IMR-90 (cell line): ENCODE measurements around the gene SLC15A1. TPM values are rescaled to one million over a fixed set of nuclear protein-coding genes. Genes with fewer than 3 reads are reported as not detected.

Experiments
- ATAC-seq: fragments of 200-7000 bp; cut with Tn5 transposase; 2 replicates; pipeline ENCODE4 v1.9.1; 2020; ENCODE audit warnings: low read depth, mild to moderate bottlenecking, moderate library complexity
- BruUV-seq: library from RNA; stranded (reverse); fragments of 400-500 nt; replicated peaks from 2 replicates; lab custom pipeline; 2021; lab: Mats Ljungman, UMichigan
- CTCF ChIA-PET: fragments of 300-600 bp; formaldehyde crosslinking; extraction: SDS; loops from one replicate; lab custom pipeline; 2021; ENCODE audit warnings: antibody characterized with exemption; lab: Yijun Ruan, JAX
- POLR2A ChIA-PET: fragments of 300-600 bp; sonication (Branson Sonifier 250); formaldehyde crosslinking; loops from one replicate; lab custom pipeline; 2022; ENCODE audit warnings: antibody characterized with exemption; ENCODE audit not compliant: unreplicated experiment; lab: Charles Lee
- DNase-seq: peaks from one replicate; pipeline ENCODE4 v3.0.0; 2013
- H2AFZ ChIP-seq: replicated peaks from 2 replicates; pipeline ENCODE3; 2013; ENCODE audit warnings: low read length, mild to moderate bottlenecking; ENCODE audit not compliant: poor library complexity
- H2AK5ac ChIP-seq: 2 replicates; pipeline ENCODE4 v1.6.1; 2013; ENCODE audit warnings: low read depth, low read length, inconsistent platforms
- H2AK9ac ChIP-seq: replicated peaks from 2 replicates; pipeline ENCODE3; 2013; ENCODE audit warnings: mild to moderate bottlenecking, low read depth, low read length, moderate library complexity; ENCODE audit not compliant: poor library complexity
- H2BK120ac ChIP-seq: 2 replicates; pipeline ENCODE4 v1.6.1; 2013; ENCODE audit warnings: low read depth, low read length, inconsistent platforms
- H2BK15ac ChIP-seq: 3 replicates; pipeline ENCODE4 v1.6.1; 2013; ENCODE audit warnings: low read depth, low read length, inconsistent platforms
- H2BK20ac ChIP-seq: 2 replicates; pipeline ENCODE4 v1.6.1; 2013; ENCODE audit warnings: low read depth, mild to moderate bottlenecking, inconsistent platforms, low read length, moderate library complexity
- H2BK5ac ChIP-seq: 2 replicates; pipeline ENCODE4 v1.6.1; 2013; ENCODE audit warnings: mild to moderate bottlenecking, low read depth, low read length, inconsistent platforms; ENCODE audit not compliant: poor library complexity, severe bottlenecking
- H3K14ac ChIP-seq: replicated peaks from 2 replicates; pipeline ENCODE4 v1.6.1; 2013; ENCODE audit warnings: low read depth, low read length, inconsistent platforms
- H3K18ac ChIP-seq: 2 replicates; pipeline ENCODE4 v1.6.1; 2013; ENCODE audit warnings: low read depth, low read length, control low read depth
- H3K23ac ChIP-seq: 2 replicates; pipeline ENCODE4 v1.6.1; 2013; ENCODE audit warnings: low read depth, low read length, inconsistent platforms
- H3K27ac ChIP-seq: 2 replicates; pipeline ENCODE4 v1.5.1; 2013; ENCODE audit warnings: mild to moderate bottlenecking, control low read depth, low read length; ENCODE audit not compliant: insufficient read depth
- H3K27me3 ChIP-seq: 2 replicates; pipeline ENCODE4 v1.6.1; 2013; ENCODE audit warnings: low read length; ENCODE audit not compliant: control insufficient read depth, insufficient read depth
- H3K36me3 ChIP-seq: 2 replicates; pipeline ENCODE4 v1.6.1; 2013; ENCODE audit warnings: low read length, mixed read lengths; ENCODE audit not compliant: control insufficient read depth, insufficient read depth
- H3K4ac ChIP-seq: 2 replicates; pipeline ENCODE4 v1.6.1; 2013; ENCODE audit warnings: low read depth, low read length, inconsistent platforms
- H3K4me1 ChIP-seq: 2 replicates; pipeline ENCODE4 v1.6.1; 2013; ENCODE audit warnings: low read length, mixed read lengths; ENCODE audit not compliant: control insufficient read depth, insufficient read depth
- H3K4me2 ChIP-seq: 2 replicates; pipeline ENCODE4 v1.6.1; 2013; ENCODE audit warnings: low read depth, mild to moderate bottlenecking, control low read depth, low read length, moderate library complexity
- H3K4me3 ChIP-seq: 2 replicates; pipeline ENCODE4 v1.5.1; 2013; ENCODE audit warnings: low read depth, mild to moderate bottlenecking, control low read depth, low read length, moderate library complexity; ENCODE audit not compliant: insufficient read depth
- H3K56ac ChIP-seq: 2 replicates; pipeline ENCODE4 v1.6.1; 2013; ENCODE audit warnings: low read length, inconsistent platforms; ENCODE audit not compliant: insufficient read depth; ENCODE audit errors: extremely low read depth
- H3K79me1 ChIP-seq, 2 experiments: 2 replicates each; pipeline ENCODE4 v1.6.1; 2013; ENCODE audit warnings: low read length in 2 of 2, inconsistent platforms in 1 of 2, low read depth in 1 of 2
- H3K9ac ChIP-seq: 2 replicates; pipeline ENCODE4 v1.6.1; 2013; ENCODE audit warnings: low read depth, low read length, control low read depth
- H3K9me1 ChIP-seq: 2 replicates; pipeline ENCODE4 v1.6.1; 2013; ENCODE audit warnings: low read length, inconsistent platforms; ENCODE audit not compliant: insufficient read depth
- H3K9me3 ChIP-seq: 2 replicates; pipeline ENCODE4 v1.6.1; 2013; ENCODE audit warnings: low read length; ENCODE audit not compliant: control insufficient read depth, insufficient read depth
- H4K20me1 ChIP-seq: 2 replicates; pipeline ENCODE4 v1.6.1; 2013; ENCODE audit warnings: low read length, inconsistent platforms; ENCODE audit not compliant: insufficient read depth
- H4K5ac ChIP-seq: 2 replicates; pipeline ENCODE4 v1.6.1; 2013; ENCODE audit warnings: mild to moderate bottlenecking, low read depth, low read length, control low read depth
- H4K8ac ChIP-seq, 2 experiments: 2 replicates each; pipeline ENCODE4 v1.6.1; 2013; ENCODE audit warnings: low read depth in 2 of 2, low read length in 2 of 2, control low read depth in 1 of 2, inconsistent platforms in 1 of 2
- H4K91ac ChIP-seq: 2 replicates; pipeline ENCODE4 v1.6.1; 2013; ENCODE audit warnings: low read depth, low read length, inconsistent platforms; ENCODE audit not compliant: insufficient read depth
- BHLHE40 ChIP-seq: fragments of 150-350 bp; IDR thresholded peaks from 2 replicates; pipeline ENCODE4 v1.6.1; 2016; ENCODE audit warnings: mild to moderate bottlenecking, low read depth, low read length
- CEBPB ChIP-seq: IDR thresholded peaks from 2 replicates; pipeline ENCODE4 v1.6.1; 2012; ENCODE audit warnings: low read depth, low read length, improper control_type of control experiment
- RAD21 ChIP-seq: IDR thresholded peaks from 2 replicates; pipeline ENCODE4 v1.6.1; 2012; ENCODE audit warnings: low read length, improper control_type of control experiment
- WGBS, 2 experiments: methylation state at CpG; one replicate each; pipeline versions ENCODE4 v1.1.5 to v1.1.7; 2013; ENCODE audit warnings: missing lambda C conversion rate in 2 of 2; ENCODE audit not compliant: insufficient read length in 1 of 2; ENCODE audit errors: extremely low coverage in 2 of 2; 5-methylcytosine and 5-hydroxymethylcytosine counted together
- dilution Hi-C: fragments of 300-500 bp; cut with HindIII; formaldehyde crosslinking; loops from one replicate; pipeline ENCODE4 v1.14.3; 2018; ENCODE audit warnings: low sequenced_read_pairs; ENCODE audit not compliant: unreplicated experiment
- in situ Hi-C: fragments of 300-500 bp; cut with MboI; formaldehyde crosslinking; loops from 3 replicates; pipeline ENCODE4 v1.14.3; 2019; ENCODE audit warnings: low sequenced_read_pairs, inconsistent platforms, mixed read lengths
- intact Hi-C: fragments of 100-400 bp; cut with micrococcal nuclease; formaldehyde crosslinking; loops from 2 replicates; pipeline ENCODE4 v1.10.0; 2022
- polyA plus RNA-seq, 3 experiments: library from polyadenylated mRNA; depleted of rRNA; stranded (reverse); fragments of >200 nt; gene quantifications; 2 replicates each; pipeline ENCODE4 v1.2.3, GENCODE V29; 2012; ENCODE audit warnings: low replicate concordance in 1 of 3
- total RNA-seq: library from RNA; depleted of rRNA; stranded (reverse); fragments of >200 nt; gene quantifications from 2 replicates; pipeline ENCODE4 v1.2.3, GENCODE V29; 2012

The SLC15A1 gene
- total and polyA plus RNA-seq, 2 of the 4 experiments (the other 2 are of a cell fraction): not detected

GRCh38 chr13:98707281-98707999 lies 45.0 kb downstream of the SLC15A1 start:
- H2BK20ac ChIP-seq: no peak overlapping the region
- H3K27me3 ChIP-seq: peaks cover 32% of the 10 kb centered on the region
- BruUV-seq: no TSS peak
- no CpG with 5 or more reads among the region's 7 CpGs for WGBS, 2 experiments
- H3K36me3 ChIP-seq: no peaks in the 10 kb centered on the region
- H4K91ac ChIP-seq: no peak overlapping the region
- H3K79me1 ChIP-seq: no peaks in the 10 kb centered on the region
- no peaks in the 10 kb centered on the region for H3K9me3 ChIP-seq
- no peaks in the 10 kb centered on the region for H3K9me1 ChIP-seq
- no peak overlapping the region for H2BK15ac ChIP-seq
- H3K56ac ChIP-seq: no peak overlapping the region
- dilution Hi-C loops (no loop called here), intact Hi-C loops (no loop called here), in situ Hi-C loops (no loop called here)
- no peak for TF ChIP-seq CEBPB
- no peak for TF ChIP-seq RAD21
- TF ChIP-seq BHLHE40: no peak
- H3K9ac ChIP-seq: no peak overlapping the region
- H3K27ac ChIP-seq: no peak overlapping the region
- POLR2A ChIA-PET: no interaction called here
- no peak overlapping the region for H2AFZ ChIP-seq
- no peaks in the 10 kb centered on the region for H3K4me1 ChIP-seq
- no peak overlapping the region for H4K5ac ChIP-seq
- no peak overlapping the region for H3K18ac ChIP-seq
- no peak overlapping the region for H3K4me3 ChIP-seq
- no peaks in the 10 kb centered on the region for H4K20me1 ChIP-seq
- H2AK9ac ChIP-seq: no peak overlapping the region
- ATAC-seq (no peak), DNase-seq (no peak)
- H2BK5ac ChIP-seq: no peak overlapping the region
- H4K8ac ChIP-seq: no peak overlapping the region
- H2BK120ac ChIP-seq: no peak overlapping the region
- H2AK5ac ChIP-seq: no peak overlapping the region
- no peak overlapping the region for H3K14ac ChIP-seq
- no peak overlapping the region for H3K4me2 ChIP-seq
- CTCF ChIA-PET: no interaction called here
- no peak overlapping the region for H3K4ac ChIP-seq
- no peak overlapping the region for H3K23ac ChIP-seq
